SKM-1 treated with dmso at 0.1 percent for 144 hours (cell line): Measurements from ENCODE around the gene SNX25.
"Not testable (repeated sequence)": the region's sequence is repeated elsewhere in the genome, so short reads cannot be mapped to it uniquely, and the experiment has no call there.

Experiments used
- DNase-seq: peaks from one replicate; lab custom pipeline; 2025; ENCODE audit not compliant: unreplicated experiment; lab: John Stamatoyannopoulos, UW

SNX25 gene

GRCh38 chr4:185229021-185229818, 19.8 kb downstream of the SNX25 start:
- DNase-seq, result no peak

- DNase-seq, result no peak
Observed at GRCh38 chr4:185232370-185232769, 23.0 kb downstream of the SNX25 start.

DNA sequence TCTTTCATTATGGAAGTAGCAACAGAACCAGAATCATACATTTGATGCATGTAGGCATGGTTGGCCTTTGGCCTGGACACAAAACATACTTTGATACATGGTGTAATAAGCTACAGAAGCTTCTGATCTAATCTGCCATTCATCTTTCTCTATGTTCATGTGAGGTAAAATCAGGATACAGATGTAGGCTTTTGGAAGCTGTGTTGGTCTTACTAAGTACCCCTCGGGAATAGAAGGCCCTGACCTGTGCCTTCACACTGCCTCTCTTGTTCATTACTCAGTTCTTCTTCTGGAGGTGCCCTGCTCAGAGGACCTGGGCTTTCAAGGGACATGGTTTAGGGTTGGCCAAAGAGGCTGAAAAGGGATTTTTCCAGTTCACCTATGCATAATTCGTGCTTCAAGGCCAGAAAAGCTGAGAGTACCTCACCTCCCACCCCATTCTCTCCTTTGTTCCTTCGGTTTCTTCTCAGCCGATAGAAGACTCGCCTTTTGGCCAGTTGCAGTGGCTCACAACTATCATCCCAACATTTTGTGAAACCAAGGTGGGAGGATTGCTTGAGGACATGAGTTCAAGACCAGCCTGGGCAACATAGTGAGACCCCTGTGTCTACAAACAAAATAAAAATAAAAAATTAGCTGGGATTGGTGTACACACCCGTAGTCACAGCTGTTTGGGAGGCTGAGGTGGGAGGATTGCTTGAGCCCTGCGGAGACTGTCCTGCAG, 25.9 kb downstream of the SNX25 start:
- no peak for DNase-seq

DNA sequence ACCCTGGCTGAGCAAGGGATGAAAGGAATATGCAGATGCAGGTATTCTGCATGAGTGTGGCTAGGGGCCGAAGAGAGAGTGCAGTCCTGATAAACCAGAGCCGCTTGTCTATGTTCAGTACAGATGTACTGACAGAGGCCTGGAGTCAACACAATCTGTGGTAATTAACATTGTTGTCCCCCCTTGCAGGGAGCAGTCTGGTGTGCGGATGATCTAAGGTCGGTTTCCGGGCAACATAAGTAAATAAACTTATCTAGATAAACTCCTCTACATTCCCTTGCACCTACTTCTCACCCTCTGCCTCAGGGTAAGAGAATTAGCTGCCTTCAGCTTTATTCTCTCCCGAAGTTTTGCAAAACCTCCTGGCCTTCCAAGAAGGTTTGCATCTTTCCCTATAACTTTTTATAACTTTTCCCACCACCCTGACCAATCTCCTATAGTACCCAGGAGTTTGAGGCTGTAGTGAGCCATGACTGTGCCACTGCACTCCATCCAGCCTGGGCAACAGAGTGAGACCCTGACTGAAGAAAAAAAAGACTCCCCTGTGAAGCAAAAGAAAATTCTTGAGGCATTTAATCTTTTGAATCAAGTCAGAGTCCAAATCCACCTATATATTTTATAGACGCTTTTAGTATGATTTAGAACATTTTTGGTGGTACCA, 26.6 kb downstream of the SNX25 start:
- DNase-seq, result no peak

DNA sequence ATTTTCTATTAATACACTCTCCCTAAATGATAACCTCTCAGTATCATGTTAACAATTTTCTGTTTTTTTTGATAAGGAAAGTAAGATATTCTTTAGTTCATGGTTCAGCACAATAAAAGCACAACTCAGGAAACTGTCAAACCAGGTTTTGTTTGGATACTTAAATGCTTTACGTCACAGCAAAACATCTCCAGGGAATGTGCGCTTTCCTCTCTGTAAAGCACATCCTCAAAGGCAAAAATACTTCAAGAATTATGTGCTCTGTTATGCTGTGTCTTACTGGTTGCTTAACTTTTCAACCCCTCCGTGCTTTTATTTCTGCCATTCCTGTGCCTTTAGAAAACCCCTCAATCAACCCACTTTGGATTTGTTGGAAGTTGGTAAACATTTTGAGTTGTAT, 27.8 kb downstream of the SNX25 start:
- no peak for DNase-seq

GRCh38 chr4:185238215-185238681, 28.9 kb downstream of the SNX25 start:
- no peak for DNase-seq

DNA sequence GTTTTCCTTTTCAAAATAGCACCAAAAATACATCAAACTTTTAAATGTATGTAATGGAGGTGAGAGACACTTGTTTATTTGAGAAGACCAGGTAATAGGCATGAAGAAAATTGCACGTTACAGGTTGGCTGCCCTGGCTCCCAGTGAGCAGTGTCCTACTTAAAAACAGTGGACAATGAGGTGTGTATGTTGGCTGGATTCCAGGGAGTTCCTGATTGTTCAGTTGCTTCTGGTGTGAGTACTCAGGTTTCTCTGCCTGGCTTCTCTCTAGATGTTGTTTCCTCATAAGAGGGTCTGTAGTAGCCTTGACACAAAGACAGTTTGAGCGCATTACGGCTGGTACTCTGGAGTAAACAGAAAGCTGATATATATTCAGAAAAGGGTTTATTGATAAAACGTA, 29.4 kb downstream of the SNX25 start:
- DNase-seq, result no peak

- DNase-seq, result not testable (repeated sequence)
Observed at GRCh38 chr4:185240486-185240885, 31.1 kb downstream of the SNX25 start.

DNA sequence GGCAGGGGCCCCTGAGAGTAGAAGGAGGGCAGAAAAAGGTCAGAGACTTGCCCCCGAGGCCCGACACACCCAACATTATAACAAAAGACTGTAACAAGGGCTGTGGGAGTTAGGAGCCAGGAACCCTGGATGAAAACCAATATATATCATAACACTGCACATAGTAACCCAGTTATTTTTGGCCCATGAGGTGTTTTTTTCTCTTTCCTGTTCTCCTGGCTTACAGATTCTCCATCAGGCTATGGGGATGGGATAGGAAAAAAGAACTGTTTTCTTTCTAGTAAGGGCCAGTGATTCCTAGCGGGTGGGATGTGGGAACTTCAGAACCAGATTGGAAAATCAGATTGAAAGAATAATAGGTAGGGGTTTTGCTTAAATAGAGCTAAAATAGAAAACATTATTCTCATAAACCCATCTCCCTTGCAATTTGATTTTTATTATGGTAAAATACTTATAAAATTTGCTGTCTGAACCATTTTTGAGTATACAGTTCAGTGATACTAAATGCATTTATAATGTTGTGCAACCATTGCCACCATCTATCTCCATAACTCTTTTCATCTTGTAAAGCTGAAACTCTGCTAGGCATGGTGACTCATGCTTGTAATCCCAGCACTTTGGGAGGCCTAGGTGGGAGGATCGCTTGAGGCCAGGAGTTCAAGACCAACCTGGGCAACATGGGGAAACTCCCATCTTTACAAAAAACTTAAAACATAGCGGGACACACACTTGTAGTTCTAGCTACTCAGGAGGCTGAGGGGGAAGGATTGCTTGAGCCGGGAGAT, 33.5 kb downstream of the SNX25 start:
- DNase-seq, result no peak

DNA sequence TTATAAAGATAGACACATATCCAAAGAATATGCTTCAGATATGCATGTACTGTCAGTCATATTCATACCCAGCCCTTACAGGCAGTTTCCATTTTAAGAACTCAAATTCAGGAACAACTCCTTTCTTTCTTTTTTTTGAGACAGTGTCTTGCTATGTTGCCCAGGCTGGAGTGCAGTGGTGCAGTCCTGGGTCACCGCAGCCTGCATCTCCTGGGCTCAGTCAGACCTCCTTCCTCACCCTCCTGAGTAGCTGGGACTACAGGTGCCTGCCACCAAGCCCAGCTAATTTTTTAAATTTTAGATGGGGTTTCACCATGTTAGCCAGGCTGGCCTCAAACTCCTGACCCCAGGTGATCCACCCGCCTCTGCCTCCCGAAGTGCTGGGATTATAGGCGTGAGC, 34.5 kb downstream of the SNX25 start:
- DNase-seq, result no peak

GRCh38 chr4:185244763-185245162, 35.4 kb downstream of the SNX25 start:
- DNase-seq, result no peak

DNA sequence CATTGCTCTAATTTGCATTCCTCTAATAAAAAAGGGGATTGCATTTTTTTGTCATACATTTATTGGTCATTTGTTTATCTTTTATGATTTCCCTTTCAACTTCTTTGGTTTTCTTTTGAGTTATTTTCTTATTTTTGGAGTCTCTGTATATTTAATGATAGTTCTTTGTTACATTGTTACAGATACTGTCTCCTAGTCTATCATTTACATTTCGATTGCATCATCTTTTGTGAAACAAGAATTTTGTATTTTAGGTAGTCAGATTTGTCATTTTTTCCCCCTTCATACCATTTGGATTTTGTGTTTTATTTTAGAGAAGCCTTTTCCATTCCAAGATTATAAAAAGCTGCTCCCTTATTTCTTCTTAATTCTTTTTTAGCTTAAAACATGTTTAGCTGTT, 37.1 kb downstream of the SNX25 start:
- DNase-seq, result no peak

GRCh38 chr4:185247151-185247550, 37.8 kb downstream of the SNX25 start:
- no peak for DNase-seq

DNA sequence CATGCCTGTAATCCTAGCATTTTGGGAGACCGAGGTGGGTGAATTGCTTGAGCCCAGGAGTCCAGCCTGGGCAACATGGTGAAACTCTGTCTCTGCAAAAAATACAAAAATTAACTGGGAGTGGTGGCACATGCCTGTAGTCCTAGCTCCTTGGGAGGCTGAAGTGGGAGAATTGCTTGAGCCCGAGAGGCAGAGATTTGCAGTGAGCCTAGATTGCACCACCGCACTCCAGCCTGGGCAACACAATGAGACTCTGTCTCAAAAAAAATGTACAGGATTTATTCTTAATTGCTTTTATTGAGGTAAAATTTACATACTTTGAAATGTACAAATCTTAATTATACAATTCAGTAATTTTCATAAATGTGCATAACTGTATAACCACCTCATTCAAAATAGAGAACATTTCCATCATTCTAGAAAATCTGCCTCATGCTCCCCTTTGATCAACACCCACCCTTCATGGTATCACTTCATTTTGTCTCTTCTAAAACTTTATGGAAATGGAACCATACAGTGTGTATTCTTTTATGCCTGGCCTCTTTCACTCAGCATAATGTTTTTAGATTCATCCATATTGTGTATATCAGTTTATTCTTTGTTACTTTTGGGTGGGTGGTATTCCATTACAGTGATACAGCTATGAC, 39.1 kb downstream of the SNX25 start:
- DNase-seq, result no peak

DNA sequence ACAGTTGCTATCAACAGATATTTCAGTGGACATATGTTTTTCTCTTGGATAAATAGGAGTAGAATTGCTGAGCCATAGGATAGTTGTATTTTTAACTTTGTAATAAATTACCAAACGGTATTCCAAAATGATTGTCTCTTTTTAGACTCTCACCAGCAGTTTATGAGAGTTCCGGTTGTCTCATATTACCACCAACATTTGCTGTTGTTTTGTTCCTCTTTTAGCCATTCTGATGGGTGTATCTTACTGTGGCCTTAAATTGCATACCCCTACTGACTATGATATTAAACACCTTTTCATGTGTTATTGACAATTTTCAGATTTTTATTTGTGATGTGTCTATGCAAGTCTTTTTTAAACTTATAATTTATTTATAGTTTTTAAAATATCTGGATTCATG, 39.7 kb downstream of the SNX25 start:
- DNase-seq, result no peak

DNA sequence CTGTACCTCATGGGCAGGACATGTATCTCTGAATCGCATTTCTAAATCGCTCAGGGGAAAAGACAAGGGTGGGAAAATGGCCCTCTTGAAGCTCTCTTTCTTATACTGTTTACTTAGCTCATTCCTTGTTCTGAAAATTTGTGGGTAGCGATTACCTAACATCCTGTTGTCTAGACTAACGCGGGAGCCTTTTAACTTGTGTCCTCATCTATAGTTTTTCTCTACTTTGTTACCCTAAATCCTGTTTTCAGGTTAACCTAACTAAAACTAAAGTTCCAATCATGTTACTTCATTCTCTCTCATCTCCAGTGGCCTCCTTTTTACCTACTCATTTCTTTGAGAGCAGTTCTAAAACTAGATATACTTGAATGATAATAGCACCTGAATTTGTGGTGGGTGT, 45.0 kb downstream of the SNX25 start:
- DNase-seq, result no peak

DNA sequence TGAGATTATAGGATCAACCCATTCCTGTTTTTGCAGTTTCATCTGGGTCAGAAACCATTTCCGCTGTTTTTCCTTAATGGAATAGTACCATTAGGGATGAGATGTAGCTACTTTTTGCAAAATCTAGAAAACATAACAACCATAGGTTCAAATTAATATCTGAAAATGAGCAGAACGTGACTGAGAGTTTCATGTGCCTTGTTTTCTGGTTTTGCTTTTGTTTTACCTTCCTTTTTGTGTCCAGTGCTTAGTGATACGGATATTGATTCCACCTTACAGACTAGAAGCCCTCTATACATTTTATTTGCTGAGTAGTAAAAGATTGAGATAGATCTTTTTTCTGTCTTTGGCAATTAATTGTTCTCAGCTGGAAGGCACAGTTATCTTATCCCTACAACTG, 46.5 kb downstream of the SNX25 start:
- DNase-seq, result no peak

- no peak for DNase-seq
Observed at GRCh38 chr4:185256446-185256845, 47.0 kb downstream of the SNX25 start.

GRCh38 chr4:185257086-185257485, 47.7 kb downstream of the SNX25 start:
- DNase-seq, result no peak

GRCh38 chr4:185257694-185258093, 48.3 kb downstream of the SNX25 start:
- DNase-seq, result no peak

- DNase-seq, result not testable (repeated sequence)
Observed at GRCh38 chr4:185258741-185259140, 49.3 kb downstream of the SNX25 start.
